IPS-NIHi7 (cell line): Measurements from ENCODE around the gene DPP3.
"Not testable (repeated sequence)": the region's sequence is repeated elsewhere in the genome, so short reads cannot be mapped to it uniquely, and the experiment has no call there.

Source experiments
- DNase-seq: peaks from one replicate; pipeline ENCODE4 v3.0.0; 2012; ENCODE audit warnings: mixed read lengths; ENCODE audit errors: extremely low spot score

Gene DPP3

DNA sequence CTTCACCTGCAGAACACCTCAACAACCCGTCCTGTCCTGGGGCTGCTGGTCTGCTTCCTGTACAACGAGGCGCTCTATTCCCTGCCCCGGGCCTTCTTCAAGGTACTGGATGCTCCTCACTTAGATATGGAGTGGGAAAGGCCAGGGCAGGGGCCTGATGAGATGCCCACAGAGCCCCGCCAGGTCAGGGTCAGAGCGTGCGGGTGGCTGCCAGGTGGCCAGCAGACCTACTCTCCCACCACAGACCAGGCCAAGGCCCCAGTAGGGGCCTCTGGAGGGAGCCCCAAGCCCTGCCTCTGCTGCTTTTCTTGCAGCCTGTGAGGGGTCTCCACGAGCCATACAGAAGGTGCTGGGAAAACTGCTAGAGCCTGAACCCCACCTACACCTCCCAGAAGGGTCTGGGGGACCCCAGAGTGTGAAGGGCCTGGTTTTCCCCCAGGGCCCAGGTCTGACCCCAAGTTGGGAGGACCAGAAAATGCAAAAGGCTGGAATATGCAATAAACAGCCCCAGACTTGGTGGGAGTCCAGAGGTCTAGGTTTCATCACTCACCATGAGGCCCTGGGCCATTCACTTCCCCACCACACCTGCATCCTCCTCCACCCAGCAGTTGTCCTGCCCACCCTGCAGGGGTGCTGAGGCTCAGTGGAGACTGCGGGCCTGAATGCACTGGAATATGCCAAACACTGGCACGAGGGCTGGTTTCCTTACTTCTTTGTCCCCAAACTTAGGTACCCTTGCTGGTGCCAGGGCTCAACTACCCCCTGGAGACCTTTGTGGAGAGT is 50.9 kb downstream of the DPP3 start:
- DNase-seq, result no peak

DNA sequence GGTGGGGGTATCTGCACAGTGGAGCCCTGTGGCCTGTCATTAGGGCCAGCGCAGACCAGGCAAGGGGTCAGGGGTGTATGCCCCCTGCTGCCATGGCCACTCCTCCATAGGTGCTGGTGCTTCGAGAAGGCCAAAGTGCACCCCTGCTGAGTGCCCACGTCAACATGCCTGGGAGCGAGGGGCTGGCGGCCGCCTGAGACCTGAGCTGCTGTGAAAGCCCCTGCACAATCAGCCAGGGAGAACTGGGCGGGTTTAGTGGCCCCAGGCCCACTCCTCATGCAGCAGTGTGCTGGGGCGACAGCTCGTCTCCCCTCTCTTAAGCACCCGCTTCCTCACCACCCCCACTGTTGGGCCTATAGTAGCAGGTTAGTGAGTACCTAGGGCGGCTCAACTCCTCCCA is 51.6 kb downstream of the DPP3 start:
- DNase-seq, result no peak

- no peak for DNase-seq
Observed at GRCh38 chr11:66532784-66533183, 52.5 kb downstream of the DPP3 start.

GRCh38 chr11:66539170-66539869 is 59.1 kb downstream of the DPP3 start:
- DNase-seq, result no peak

DNA sequence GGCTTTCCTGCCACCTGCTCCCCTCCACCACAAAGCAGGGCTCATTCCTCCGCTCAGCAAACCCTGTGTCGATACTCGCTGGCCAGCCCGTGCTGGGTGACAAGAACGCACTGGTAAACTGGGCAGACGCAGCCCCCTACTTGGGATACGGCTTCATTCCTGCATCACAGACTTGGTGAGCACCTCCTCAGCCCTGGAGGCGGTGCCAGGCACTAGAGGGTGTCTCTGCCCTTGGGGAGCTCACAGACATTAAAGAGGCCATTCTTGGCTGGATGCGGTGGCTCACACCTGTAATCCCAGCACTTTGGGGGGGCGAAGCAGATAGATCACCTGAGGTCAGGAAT is 59.6 kb downstream of the DPP3 start:
- no peak for DNase-seq

DNA sequence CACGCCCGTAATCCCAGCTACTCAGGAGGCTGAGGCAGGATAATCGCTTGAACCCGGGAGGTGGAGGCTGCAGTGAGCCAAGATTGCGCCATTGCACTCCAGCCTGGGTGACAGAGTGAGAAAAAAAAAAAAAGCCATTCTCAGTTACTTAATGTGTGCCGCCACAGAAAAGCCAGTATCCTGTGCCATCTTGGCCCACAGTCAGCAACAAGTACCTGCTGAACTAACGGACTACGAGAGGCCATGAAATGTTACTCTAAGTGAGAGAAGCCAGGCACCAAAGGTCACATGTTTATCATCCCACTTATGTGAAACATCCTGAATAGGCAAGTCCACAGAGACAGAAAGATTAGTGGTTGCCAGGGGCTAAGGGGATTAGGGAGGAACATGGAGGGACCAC is 60.4 kb downstream of the DPP3 start:
- DNase-seq, result not testable (repeated sequence)

DNA sequence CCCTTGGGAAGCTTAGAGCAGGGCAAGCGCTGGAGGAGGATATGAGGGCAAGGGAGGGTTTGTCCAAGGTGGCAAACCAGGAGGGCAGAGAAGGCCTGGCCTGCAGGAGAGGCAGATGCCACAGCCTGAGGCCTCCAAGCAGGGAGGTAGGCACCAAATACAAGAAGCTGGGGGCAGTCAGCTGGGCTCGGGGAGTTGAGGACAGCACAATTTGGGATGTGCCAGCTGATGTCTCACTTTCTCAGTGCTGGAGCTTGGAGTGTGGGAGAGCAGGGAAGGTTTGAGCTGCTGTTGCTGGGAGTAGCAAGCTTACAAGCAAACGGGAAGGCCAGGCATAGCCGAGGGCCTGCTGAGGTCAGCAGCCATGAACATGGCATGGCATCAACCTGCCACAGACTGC is 61.7 kb downstream of the DPP3 start:
- DNase-seq, result no peak

DNA sequence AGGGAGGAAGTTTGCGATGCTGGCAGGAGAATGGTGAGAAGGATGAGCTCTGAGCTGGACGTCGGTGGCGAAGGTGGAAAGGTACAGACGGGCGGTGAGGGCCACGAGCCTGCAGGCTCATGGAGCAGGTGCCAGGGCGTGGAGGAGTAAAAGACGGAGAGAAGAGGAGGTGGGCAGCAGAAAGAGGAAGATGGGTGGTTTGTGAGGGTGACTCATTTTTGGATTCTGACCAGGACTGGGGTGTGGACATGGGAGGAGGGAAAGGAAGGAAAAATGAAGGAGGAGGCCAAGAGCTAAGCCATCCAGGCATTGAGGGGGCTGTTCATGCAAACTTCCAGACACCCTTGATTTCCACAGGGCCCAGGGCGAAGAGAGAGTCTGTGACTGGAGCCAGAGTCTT is 62.1 kb downstream of the DPP3 start:
- no peak for DNase-seq

GRCh38 chr11:66543263-66544107 is 63.3 kb downstream of the DPP3 start:
- DNase-seq, result peak; percentile 52

DNA sequence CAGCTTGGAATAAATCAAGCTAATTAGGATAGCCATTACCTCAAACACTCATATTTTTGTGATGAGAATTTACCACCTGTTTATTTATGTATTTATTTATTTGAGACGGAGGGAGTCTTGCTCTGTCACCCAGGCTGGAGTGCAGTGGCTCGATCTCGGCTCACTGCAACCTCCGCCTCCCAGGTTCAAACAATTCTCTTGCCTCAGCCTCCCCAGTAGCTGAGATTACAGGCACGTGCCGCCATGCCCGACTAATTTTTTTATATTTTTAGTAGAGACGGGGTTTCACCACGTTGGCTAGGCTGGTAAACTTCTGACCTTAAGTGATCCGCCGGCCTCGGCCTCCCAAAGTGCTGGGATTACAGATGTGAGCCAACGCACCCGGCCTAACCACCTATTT is 64.7 kb downstream of the DPP3 start:
- DNase-seq, result not testable (repeated sequence)

- peak; percentile 99 for DNase-seq
Observed at GRCh38 chr11:66545701-66546367, 65.6 kb downstream of the DPP3 start, which contains the start of gene ZDHHC24. ZDHHC24 (minus strand) TSS chr11:66546048; CDS start chr11:66546003, 45 bp downstream.

- peak; percentile 85 for DNase-seq
Observed at GRCh38 chr11:66546368-66546965, 66.2 kb downstream of the DPP3 start, which contains the start of gene ACTN3. ACTN3 (plus strand) TSS chr11:66546903; CDS start chr11:66546938, 35 bp downstream.

GRCh38 chr11:66546966-66547661 is 66.9 kb downstream of the DPP3 start:
- no peak for DNase-seq

GRCh38 chr11:66547662-66548009 is 67.4 kb downstream of the DPP3 start:
- peak; percentile 59 for DNase-seq

DNA sequence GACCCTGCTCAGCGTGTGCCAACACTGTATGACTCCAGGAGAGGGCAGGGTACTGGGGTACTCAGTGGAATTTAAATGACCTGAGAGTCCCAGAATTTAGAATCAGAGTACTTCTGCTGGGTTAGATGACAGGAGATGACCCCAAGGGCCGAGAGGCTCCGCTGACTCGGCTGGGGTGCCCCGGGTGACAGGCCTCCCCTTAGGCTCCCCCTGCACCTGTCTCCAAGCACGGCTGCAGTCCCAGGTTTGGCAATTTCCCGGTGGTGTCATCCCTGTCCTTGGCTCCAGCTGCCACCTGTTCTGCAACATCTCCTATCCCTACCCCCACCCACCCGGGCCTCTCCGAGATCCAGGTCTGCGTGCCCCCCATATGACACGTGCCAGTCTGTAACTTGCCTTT is 67.8 kb downstream of the DPP3 start:
- DNase-seq, result no peak

GRCh38 chr11:66548774-66549630 is 68.8 kb downstream of the DPP3 start:
- no peak for DNase-seq

DNA sequence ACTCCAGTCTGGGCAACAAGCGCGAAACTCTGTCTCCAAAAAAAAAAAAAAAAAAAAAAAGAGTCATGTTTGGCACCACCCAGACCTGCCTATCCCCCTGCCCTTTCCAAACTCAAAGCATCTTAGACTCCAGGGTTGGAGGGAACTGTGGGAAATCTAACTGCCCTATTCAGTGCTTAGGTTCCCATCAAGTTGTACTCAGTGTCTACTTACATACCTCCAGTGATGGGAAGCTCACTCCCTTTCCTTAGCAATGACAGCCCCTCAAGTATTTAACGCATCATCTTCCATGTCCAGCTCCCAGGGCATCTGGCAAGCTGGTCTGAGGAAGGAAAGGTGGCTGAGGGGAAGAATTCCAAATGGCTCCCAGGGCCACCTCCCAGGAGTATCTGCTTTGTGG is 69.5 kb downstream of the DPP3 start:
- no peak for DNase-seq

GRCh38 chr11:66550887-66551286 is 70.7 kb downstream of the DPP3 start:
- DNase-seq, result no peak

DNA sequence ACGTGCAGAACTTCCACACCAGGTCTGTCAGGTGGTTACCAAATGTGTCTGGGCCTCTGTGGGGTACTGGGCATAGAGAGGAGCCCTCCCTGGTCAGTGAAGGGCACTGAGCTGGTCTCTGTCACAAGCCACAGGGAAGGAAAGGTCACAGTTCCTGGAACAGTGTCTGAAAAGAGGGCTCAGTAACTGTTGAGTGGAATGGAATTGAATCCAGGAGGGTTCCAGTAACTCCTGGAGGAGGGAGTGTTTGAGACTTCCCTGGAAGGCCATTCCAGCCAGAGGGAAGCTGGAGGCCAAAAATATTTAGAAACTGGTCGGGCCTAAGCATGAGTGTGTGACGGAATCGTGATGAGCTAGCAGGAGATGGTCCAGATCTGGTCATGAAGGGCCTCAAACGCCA is 74.4 kb downstream of the DPP3 start:
- DNase-seq, result no peak

DNA sequence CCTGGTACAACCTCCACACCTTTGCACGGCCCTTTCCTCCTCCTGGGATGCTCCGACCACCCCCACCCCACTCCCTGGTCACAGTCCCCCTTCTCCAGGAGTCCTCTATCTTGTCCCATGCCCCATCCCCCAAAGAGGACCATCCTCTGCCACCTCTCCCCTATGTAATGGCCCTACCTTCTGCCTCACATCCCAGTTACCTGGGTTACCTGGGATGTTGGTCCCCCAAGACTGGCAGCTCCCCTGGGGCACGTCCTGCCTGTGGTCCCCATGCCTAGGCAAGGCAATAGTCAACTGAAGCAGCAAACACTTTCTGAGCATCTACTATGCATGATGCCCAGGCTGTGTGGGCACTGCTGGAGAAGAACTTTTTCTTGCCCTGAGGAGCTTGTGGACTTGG is 75.2 kb downstream of the DPP3 start:
- DNase-seq, result no peak
